ENCODE data around the gene SHB.

SHB gene

GRCh38 chr9:38068701-38069628 lies at the start of gene SHB:
TSS of gene SHB (minus strand) at chr9:38069227. CDS start at chr9:38068645, 582 bp downstream.
- FAIRE-seq = no peak

GRCh38 chr9:38117651-38118050 lies 48.6 kb upstream of the SHB start:
- no peak for FAIRE-seq

GRCh38 chr9:38114905-38115304 lies 45.9 kb upstream of the SHB start:
- FAIRE-seq = no peak

- FAIRE-seq = no peak
These were observed 43.4 kb upstream of the SHB start for GRCh38 chr9:38112456-38112855.

- FAIRE-seq = no peak
These were observed 43.0 kb upstream of the SHB start for GRCh38 chr9:38112049-38112448.

- no peak for FAIRE-seq
These were observed 41.4 kb upstream of the SHB start for GRCh38 chr9:38110476-38110875.

GRCh38 chr9:38109601-38110000 lies 40.6 kb upstream of the SHB start:
- FAIRE-seq = no peak

GRCh38 chr9:38108326-38108725 lies 39.3 kb upstream of the SHB start:
- FAIRE-seq = no peak

- no peak for FAIRE-seq
These were observed 38.8 kb upstream of the SHB start for GRCh38 chr9:38107811-38108304.

- no peak for FAIRE-seq
These were observed 38.4 kb upstream of the SHB start for GRCh38 chr9:38107405-38107804.

GRCh38 chr9:38106488-38106887 lies 37.5 kb upstream of the SHB start:
- FAIRE-seq = no peak

- no peak for FAIRE-seq
These were observed 34.3 kb upstream of the SHB start for GRCh38 chr9:38103340-38103739.

- no peak for FAIRE-seq
These were observed 32.4 kb upstream of the SHB start for GRCh38 chr9:38101423-38101822.

- FAIRE-seq = no peak
These were observed 27.3 kb upstream of the SHB start for GRCh38 chr9:38096238-38096805.

- no peak for FAIRE-seq
These were observed 25.1 kb upstream of the SHB start for GRCh38 chr9:38094165-38094564.

GRCh38 chr9:38092656-38093055 lies 23.6 kb upstream of the SHB start:
- no peak for FAIRE-seq

GRCh38 chr9:38092200-38092524 lies 23.1 kb upstream of the SHB start:
- FAIRE-seq = no peak

- no peak for FAIRE-seq
These were observed 22.5 kb upstream of the SHB start for GRCh38 chr9:38091310-38092199.

- no peak for FAIRE-seq
These were observed 21.1 kb upstream of the SHB start for GRCh38 chr9:38090170-38090569.

- FAIRE-seq = no peak
These were observed 20.5 kb upstream of the SHB start for GRCh38 chr9:38089387-38090165.

GRCh38 chr9:38088006-38088925 lies 19.2 kb upstream of the SHB start:
- FAIRE-seq = no peak

Data from islet of Langerhans (tissue), 1 donor.